ENCODE measurements around the gene NAA10.

NAA10 gene

DNA sequence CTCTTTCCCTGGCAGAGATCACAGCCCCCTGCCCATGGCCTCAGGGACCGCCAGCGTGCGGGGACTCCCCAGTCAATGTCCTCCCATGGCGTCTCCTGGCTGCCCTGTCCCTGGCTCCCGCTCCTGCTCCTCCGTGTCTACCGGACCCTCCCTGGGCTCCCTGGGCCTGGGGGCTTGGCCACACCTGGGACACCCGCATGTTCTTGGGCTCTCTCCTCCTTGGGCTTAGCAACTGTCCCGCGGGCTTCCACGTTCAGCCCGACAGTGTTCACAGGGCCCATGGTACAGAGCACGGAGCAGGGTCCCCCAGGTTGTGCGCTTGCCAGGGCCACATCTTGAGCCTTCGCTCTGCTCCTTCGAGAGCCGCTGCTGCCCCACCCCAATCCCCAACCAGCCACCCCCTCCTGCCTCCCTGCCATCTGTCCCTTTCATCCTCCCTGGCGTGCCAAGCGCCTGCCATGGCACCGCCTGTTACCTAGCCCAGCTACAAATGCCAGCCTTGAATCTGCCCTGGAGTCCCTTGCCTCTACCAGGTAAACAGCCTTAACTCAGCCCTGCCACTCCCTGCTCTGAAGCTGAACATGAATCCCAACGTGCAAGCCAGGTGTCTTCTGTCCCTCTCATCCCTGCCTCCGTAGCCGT, 26.5 kb downstream of the NAA10 start:
- no peak for DNase-seq (ENCODE audit: low spot score)

GRCh38 chrX:153907456-153907855, 27.4 kb downstream of the NAA10 start:
- no peak for DNase-seq (ENCODE audit: low spot score)

- DNase-seq (ENCODE audit: low spot score) = no peak
These were observed 28.5 kb downstream of the NAA10 start for GRCh38 chrX:153906126-153906917.

DNA sequence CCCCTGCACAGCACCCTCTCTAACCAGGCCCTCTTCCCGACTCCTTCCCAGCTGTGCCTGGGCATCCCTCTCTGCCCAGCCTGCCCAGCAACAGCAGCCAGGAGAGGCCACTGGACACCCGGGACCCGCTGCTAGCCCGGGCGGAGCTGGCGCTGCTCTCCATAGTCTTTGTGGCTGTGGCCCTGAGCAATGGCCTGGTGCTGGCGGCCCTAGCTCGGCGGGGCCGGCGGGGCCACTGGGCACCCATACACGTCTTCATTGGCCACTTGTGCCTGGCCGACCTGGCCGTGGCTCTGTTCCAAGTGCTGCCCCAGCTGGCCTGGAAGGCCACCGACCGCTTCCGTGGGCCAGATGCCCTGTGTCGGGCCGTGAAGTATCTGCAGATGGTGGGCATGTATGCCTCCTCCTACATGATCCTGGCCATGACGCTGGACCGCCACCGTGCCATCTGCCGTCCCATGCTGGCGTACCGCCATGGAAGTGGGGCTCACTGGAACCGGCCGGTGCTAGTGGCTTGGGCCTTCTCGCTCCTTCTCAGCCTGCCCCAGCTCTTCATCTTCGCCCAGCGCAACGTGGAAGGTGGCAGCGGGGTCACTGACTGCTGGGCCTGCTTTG, 29.2 kb downstream of the NAA10 start:
- no peak for DNase-seq (ENCODE audit: low spot score)

DNA sequence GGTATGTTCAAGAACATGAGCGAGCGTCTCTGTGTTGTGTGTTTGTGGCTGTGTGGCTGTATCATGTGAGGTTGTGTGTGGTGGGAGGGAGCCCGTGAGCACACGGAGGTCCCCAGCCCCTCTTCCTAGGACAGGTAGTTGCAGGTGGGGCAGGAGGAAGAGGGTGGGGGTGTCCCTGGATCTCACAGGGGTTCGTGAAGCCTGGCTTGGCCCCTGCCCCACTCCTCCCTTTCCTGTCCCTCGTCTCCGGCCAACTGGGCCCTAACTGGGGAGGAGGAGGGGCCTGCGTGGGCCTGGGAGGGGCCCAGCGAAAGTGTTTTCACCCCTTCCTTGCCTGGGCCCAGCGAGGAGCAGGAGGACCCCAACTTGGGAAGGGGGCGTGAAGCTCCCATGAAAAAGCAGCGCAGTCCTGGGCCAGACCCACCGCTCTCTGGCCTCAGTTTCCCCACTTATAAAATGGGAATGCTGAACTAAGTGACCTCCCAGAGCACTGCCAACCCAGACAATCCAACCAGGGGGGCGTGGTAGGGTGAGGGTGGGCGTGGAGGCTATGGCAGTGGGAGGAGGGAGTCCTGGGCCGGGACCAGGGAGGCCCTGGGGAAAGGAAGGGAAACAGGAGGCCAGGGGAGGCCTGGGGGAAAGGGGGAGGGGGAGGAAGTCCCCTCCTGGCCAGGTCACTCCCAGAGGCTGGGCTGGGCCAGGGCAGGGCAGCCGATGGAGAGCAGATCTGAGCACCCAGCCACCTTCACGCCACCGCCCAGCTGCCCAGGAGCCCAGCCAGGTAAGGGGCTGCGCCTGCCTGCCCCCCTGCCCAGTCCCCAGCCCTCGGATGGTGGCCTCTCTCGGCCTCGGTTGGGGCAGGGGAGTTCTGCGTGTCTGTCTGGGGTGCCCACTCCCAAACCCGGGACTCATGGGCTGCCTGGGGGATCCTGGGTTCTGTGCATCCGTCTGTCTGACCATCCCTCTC, 30.6 kb downstream of the NAA10 start, which contains the start of gene AVPR2:
Gene AVPR2, plus strand, starts transcription at position 683 of the 967 bp plus-strand sequence. CDS start 473 bp downstream, outside the sequence.
- DNase-seq (ENCODE audit: low spot score) = no peak

GRCh38 chrX:153903238-153903980, 31.4 kb downstream of the NAA10 start:
- DNase-seq (ENCODE audit: low spot score) = no peak

DNA sequence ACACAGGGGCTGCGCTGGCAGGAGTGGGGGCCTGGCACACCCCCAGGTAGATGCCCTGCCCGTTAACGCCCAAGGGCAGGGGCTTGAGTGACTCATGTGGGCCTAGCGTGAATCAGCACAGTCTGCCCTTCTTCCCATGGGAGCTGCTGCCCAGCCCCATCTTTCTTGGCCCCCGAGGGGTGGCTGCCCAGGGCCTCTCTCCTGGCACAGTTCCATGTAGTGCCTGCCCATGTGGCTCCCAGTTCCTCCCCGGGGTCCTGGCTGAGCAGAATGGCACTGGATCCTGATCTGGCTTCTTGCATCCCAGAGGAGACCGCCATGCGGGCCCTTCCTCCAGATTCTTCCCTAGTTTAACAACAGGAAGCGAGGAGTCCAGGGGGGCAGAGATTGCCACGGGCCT, 32.5 kb downstream of the NAA10 start:
- DNase-seq (ENCODE audit: low spot score) = no peak

GRCh38 chrX:153901753-153902140, 33.1 kb downstream of the NAA10 start:
- DNase-seq (ENCODE audit: low spot score) = no peak

GRCh38 chrX:153900831-153901752, 33.7 kb downstream of the NAA10 start:
- peak; percentile 89 for DNase-seq (ENCODE audit: low spot score)

GRCh38 chrX:153897899-153898298, 36.9 kb downstream of the NAA10 start:
- no peak for DNase-seq (ENCODE audit: low spot score)

GRCh38 chrX:153889123-153889522, 45.7 kb downstream of the NAA10 start:
- DNase-seq (ENCODE audit: low spot score) = no peak

DNA sequence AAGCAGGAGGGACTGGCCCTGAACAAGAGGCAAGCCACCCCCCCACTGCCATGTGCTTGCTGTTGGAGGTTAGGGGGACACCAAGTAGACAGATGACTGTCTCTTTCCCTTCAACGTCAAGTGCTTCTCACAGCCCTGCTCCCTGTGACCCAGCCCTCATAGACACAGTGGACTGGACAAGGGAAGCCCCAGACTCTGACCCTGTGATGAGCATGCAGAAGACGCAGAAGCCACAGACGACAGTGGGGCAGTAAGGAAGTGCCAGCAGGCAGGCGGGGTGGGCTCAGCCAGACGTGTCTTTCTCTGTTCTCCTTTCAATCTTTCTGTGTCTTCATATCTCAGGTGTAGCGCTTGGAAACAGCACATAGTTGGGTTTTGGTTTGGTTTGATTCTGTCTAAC, 46.5 kb downstream of the NAA10 start:
- DNase-seq (ENCODE audit: low spot score) = no peak

DNA sequence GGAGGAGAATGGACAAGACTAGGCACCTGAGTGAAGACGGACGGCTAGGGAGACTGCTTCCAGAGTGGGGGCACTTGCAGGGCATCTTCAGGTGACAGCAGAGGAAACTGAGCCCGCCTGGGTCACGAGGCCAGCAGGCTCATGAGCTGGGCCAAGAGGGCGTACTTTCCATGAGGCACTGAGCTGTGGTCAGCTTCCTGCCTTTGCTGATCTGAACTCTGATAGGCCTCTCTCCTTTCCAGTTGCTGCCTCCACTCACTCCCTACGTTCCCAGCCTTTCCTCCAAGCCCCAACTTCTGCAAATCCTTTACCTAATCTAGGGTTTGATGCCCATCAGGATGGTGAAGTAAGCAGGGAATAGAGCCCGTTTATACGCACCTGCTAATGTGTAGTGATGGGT, 47.5 kb downstream of the NAA10 start:
- no peak for DNase-seq (ENCODE audit: low spot score)

- no peak for DNase-seq (ENCODE audit: low spot score)
These were observed 47.9 kb downstream of the NAA10 start for GRCh38 chrX:153886915-153887314.

- DNase-seq (ENCODE audit: low spot score) = no peak
These were observed 48.6 kb downstream of the NAA10 start, which contains the start of gene L1CAM for GRCh38 chrX:153885968-153886903. Gene L1CAM (minus strand): TSS chrX:153886173. CDS start chrX:153875836, 10,337 bp downstream.

- no peak for DNase-seq (ENCODE audit: low spot score)
These were observed 49.5 kb downstream of the NAA10 start for GRCh38 chrX:153885208-153885787.

DNA sequence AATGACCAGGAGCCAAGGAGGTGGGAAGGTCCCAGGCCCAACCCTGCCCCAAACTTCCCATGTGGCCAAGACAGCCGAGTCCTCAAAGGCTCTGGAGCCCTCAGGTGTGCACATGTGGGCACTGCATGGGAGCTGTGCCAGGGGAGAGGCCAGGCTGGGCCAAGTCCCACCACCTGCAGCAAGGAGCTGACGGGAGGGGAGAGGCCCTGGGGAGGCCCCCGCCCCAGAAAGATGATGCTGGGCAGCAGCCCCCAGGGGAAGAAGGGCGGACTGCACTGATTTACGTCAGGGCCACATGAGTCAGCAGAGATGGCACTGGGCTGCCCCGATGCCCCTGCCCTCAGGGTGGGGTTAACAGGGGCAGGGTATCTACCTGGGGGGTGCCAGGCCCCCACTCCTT, 50.2 kb downstream of the NAA10 start:
- no peak for DNase-seq (ENCODE audit: low spot score)

DNA sequence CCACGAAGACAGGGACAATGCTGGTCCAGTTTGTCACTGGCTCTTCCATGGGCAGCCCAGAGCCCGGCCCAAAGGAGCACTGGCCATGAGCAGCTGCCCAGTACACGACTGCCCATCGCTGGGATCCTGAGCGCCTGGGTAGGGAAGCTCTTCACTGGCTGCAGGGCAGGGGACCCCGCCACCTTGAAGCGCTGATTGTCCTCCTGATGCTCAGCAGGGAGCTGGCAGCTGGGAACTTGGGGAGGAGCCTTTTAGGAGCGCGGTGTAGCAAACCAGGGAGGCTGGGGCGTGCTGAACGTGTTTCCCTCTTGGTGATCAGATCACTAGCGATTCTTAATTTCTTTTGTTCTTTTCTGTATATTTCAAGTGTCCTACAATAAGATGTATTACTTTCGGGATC, 50.7 kb downstream of the NAA10 start:
- DNase-seq (ENCODE audit: low spot score) = no peak

Measured in COLO829 (cell line).